Esophagus muscularis mucosa (tissue), 4 donors: ENCODE measurements around the gene OPRPN.

Experiments
- EP300 ChIP-seq: sonication (generic); formaldehyde crosslinking; IDR thresholded peaks from one replicate; pipeline ENCODE4 v1.6.1; 2017; ENCODE audit warnings: antibody characterized with exemption
- POLR2A ChIP-seq: fragments of 450-650 bp; IDR thresholded peaks from one replicate; pipeline ENCODE4 v1.6.1; 2017; ENCODE audit warnings: antibody characterized with exemption, moderate library complexity, mild to moderate bottlenecking, low read depth
- TF ChIP-seq, protein P1 (sequence below), 3 experiments: fragments of 200-600 bp in 2 of 3; fragments of 450-650 bp in 1 of 3; sonication (generic) in 2 of 3; IDR thresholded peaks; one replicate each; pipeline ENCODE4 v1.5.1; 2017 to 2019; ENCODE audit warnings: antibody characterized with exemption in 3 of 3, mild to moderate bottlenecking in 2 of 3, moderate library complexity in 1 of 3

DNA sequence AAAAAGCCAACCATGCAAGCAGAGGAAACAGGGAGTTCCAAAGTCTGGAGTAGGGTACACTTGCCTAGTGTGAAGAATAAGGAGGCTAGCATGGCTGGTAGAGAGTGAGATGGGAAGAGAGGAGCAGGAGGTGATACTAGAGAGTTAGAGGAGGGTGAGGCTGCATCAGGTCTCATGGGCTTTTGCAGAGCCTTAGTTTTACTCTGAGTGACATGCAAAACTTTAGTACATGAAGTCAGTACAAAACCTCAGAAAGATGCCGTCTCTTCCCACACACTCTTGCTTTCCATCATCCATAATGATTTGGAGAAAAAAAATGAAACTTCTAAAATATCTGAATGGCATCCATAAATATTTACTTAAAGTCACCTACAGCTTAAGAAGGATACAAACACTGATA is 5.0 kb downstream of the OPRPN start:
- TF ChIP-seq, protein P1, sequence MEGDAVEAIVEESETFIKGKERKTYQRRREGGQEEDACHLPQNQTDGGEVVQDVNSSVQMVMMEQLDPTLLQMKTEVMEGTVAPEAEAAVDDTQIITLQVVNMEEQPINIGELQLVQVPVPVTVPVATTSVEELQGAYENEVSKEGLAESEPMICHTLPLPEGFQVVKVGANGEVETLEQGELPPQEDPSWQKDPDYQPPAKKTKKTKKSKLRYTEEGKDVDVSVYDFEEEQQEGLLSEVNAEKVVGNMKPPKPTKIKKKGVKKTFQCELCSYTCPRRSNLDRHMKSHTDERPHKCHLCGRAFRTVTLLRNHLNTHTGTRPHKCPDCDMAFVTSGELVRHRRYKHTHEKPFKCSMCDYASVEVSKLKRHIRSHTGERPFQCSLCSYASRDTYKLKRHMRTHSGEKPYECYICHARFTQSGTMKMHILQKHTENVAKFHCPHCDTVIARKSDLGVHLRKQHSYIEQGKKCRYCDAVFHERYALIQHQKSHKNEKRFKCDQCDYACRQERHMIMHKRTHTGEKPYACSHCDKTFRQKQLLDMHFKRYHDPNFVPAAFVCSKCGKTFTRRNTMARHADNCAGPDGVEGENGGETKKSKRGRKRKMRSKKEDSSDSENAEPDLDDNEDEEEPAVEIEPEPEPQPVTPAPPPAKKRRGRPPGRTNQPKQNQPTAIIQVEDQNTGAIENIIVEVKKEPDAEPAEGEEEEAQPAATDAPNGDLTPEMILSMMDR (IDR thresholded peaks at IDR 0.05) = no peak
- TF ChIP-seq POLR2A (no peak), EP300 (no peak)
